Breast epithelium (tissue), 3 donors: ENCODE measurements around the gene GPR137B.

Source experiments
- CTCF ChIP-seq, 3 donors: fragments of 450-650 bp; IDR thresholded peaks; one replicate each; pipeline ENCODE4 v1.5.1; 2016 to 2017; ENCODE audit warnings: antibody characterized with exemption in 3 of 3, mild to moderate bottlenecking in 3 of 3, moderate library complexity in 3 of 3
- POLR2A ChIP-seq: fragments of 450-650 bp; IDR thresholded peaks from one replicate; pipeline ENCODE4 v1.6.1; 2016; ENCODE audit warnings: antibody characterized with exemption, mild to moderate bottlenecking, moderate library complexity

- TF ChIP-seq CTCF (IDR thresholded peaks at IDR 0.05) (no peak), POLR2A (no peak)
These were observed 6.8 kb downstream of the GPR137B start for GRCh38 chr1:236149003-236149595.
